GM19463 (cell line): ENCODE measurements around the gene GFOD1.
"Not testable (repeated sequence)": the region's sequence is repeated elsewhere in the genome, so short reads cannot be mapped to it uniquely, and the experiment has no call there.

Experiments
- ATAC-seq: cut with Tn5 transposase; IDR thresholded peaks from one replicate; pipeline ENCODE4 v1.9.1; 2021; ENCODE audit warnings: mild to moderate bottlenecking, moderate library complexity; ENCODE audit not compliant: unreplicated experiment

Gene GFOD1

GRCh38 chr6:13445744-13446115, 41.7 kb downstream of the GFOD1 start:
- ATAC-seq, result no peak

DNA sequence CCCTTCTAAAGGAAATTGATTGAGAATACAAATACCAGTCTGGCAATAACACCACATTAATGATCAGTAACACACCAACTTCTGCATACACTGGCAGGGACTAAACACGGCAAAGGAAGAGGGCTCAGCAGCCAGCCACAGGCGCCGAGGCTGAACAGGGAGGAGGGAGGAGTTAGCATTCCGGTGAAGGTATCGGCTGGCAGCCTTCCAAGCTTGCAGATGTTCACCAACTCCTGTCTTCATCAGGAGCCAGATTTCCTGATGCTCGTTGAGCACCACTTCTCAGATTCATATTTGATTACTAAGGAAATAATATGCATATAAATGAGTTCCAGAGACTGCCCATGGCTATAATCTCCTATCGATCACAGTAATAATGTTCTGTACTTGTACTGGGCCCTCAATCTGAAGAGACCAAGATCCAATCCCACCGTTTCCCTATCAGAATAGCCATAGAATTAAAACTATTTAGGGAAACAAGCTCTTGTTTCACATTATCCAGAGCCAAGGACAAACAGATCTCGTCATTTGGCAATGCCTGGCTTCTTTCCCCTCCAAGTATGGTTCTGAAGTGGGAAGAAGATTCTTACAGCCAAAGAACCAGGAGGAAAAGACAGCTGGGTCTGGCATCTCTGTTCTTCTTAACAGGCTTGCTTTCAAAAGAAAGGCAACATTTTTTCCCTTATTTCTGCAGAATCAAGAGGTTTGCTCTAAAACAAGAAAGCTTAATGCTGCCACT, 42.2 kb downstream of the GFOD1 start:
- ATAC-seq, result peak; percentile 56

- ATAC-seq, result no peak
These were observed 42.8 kb downstream of the GFOD1 start for GRCh38 chr6:13444604-13445003.

DNA sequence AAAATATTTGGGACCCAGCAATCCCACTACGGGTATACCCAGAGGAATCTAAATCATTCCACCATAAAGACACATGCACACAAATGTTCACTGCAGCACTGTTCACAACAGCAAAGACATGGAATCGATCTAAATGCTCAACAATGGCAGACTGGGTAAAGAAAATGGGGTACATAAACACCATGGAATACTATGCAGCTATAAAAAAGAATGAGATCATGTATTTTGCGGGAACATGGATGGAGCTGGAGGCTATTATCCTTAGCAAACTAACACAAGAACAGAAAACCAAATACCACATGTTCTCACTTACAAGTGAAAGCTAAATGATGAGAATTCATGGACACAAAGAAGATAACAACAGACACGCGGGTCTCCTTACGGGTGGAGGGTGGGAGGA, 43.4 kb downstream of the GFOD1 start:
- not testable (repeated sequence) for ATAC-seq

DNA sequence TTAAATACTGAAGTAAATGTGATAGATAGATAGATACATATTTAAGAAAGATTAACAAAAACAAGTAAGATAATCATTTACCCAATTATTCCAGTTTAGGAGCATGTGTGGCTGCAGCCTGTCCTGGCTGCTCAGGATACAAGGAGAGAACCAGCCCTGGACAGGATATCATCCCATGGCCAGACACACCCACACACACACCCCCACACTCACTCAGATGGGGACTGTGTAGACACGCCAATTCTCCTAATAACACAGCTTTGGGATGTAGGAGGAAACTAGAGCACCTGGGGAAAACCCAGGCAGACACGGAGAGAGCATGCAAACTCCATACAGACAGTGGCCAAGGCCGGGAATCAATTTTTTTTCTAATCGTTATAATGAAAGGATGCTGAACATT, 45.6 kb downstream of the GFOD1 start:
- ATAC-seq, result no peak

DNA sequence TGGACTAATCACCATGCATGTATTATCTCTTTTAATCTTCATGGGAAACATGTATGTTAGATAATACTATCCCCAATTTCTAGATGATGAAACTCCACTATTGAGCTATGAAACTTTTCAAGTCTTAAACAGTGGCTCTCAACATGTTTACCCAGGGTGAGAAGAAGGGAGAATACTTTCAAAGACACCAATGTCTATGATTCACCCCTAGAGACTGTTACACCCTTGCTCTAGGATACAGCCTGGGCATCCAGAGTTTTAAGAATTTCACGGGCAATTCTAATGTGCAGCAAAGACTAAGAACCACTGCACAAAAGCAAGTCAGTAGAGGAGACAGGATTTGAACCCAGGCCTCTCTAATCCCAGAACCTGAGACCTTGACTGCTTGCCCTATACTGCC, 47.8 kb downstream of the GFOD1 start:
- no peak for ATAC-seq

GRCh38 chr6:13438126-13438525, 49.3 kb downstream of the GFOD1 start:
- no peak for ATAC-seq

DNA sequence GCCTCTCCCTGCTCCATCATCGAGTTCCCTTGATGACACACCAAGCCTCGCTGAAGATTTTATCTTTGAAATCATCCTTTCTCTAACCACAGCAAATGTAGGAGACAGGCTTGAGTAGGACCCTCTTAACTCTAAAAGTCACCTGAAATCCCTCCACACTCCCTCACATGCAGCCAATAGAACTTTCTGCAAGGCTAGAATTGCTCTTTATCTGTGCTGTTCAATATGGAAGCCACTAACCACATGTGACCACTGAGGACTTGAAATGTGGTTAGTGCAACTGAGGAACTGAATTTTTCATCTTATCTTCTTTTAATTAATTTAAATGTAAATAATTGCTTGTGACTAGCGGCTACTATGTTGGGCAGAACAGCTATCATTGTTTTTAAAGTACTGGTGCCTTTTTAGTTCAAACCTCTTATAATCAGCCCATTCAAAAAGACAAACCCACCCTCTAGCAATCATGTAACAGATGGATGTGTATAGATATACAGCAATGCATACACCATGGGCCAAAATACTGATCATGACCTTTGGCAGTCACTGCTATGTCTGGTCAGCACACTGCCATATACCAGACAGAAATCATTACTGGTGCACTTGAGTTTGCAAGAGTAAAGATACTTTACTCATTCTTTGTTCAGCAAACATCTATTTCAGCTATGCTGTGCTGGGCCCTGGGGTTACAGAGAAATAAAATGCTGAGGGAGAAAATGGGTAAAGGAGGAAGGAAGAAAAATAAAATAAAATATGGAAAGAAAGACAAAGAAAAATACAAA, 50.0 kb downstream of the GFOD1 start:
- ATAC-seq, result no peak

DNA sequence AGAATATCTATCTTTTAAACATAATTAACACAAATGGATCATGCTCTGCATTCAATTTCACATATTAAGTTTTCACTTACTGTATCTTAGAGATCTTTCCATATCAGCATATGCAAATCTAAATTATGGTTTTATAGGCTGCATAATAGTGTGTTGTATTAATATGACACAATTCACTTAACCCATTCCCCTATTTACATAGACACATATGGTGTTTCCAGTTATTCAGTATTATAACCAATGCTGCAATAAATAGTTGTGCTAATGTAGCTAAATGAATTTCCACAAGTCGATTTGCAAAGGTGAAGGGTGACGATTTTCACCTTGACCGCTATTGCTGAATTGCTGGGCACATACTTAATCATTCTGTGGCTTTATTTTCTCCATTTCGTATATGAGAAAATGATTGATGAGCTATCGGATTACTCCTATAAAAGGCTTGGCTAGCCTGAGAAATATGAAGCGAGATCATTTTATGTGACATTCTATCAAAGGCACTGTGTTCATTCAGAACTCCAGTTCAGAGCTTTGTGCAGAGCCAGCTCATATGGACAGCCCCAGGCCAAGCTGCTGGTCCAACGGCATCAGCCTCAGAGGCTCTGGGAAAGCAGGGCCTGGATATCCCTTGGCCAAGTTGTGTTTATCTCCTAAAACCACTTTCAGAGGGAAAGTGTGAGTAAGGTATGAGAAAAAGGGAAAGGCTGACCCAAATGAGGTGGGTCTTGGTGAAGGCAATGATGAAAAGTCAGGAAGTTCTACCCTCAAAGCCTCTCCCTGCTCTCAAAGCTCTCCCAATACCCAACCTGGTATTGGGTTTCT, 50.8 kb downstream of the GFOD1 start:
- ATAC-seq, result no peak

GRCh38 chr6:13435477-13436246, 51.7 kb downstream of the GFOD1 start:
- ATAC-seq, result no peak

DNA sequence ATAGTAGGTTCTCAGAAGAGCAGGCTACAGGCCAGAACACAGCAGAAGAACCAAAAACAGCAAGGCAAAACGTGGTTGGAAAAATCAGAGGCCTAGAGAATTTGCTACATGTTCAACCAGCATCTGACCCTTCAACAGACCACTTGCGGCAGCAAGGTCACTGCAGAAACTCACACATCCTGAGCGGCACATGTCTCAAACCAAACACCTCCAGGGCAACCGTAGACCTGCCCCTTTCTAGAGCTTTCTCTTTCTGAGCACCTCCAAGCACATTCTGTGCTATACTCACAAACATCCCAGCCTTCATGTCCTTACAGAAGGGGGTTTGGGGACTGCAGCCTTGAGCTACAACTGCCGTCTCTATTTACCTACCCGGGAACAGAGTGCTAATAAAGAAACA, 52.6 kb downstream of the GFOD1 start:
- ATAC-seq, result no peak

DNA sequence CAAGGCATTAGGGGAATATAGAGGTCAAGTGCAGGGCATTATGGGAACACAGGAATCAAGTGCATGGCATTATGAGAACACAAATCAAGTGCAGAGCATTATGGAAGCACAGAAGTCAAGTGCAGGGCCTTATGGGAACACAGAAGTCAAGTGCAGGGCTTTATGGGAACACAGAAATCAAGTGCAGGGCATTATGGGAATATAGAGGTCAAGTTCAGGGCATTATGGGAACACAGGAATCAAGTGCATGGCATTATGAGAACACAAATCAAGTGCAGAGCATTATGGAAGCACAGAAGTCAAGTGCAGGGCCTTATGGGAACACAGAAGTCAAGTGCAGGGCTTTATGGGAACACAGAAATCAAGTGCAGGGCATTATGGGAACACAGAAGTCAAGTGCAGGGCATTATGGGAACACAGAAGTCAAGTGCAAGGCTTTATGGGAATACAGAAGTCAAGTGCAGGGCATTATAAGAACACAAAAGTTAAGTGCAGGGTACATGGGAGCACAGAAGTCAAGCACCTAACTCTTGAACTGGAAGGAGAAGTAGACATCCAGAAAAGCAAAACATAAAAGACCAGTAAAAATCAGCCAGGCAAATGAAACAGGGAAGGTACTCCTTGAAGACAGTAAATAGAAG, 53.1 kb downstream of the GFOD1 start:
- not testable (repeated sequence) for ATAC-seq

DNA sequence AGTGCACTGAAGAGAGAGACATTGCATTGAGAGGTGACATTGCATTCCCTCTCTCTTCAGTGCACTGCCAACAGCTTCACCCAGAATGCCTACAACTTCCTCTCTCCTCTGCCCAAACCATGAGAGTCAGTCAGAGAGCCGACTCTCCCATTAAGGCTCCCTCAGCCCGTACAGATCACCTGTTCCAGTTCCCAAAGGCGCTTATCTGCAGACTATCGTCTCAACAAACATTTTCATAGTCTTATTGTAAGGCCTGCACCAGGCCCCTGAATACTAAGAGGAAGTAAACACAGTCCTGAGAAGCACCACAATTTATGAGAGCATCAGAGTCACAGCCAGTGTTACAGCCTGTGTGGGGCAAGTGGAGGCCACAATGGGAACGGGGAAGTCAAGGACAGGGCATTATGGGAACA, 53.7 kb downstream of the GFOD1 start:
- ATAC-seq, result no peak

DNA sequence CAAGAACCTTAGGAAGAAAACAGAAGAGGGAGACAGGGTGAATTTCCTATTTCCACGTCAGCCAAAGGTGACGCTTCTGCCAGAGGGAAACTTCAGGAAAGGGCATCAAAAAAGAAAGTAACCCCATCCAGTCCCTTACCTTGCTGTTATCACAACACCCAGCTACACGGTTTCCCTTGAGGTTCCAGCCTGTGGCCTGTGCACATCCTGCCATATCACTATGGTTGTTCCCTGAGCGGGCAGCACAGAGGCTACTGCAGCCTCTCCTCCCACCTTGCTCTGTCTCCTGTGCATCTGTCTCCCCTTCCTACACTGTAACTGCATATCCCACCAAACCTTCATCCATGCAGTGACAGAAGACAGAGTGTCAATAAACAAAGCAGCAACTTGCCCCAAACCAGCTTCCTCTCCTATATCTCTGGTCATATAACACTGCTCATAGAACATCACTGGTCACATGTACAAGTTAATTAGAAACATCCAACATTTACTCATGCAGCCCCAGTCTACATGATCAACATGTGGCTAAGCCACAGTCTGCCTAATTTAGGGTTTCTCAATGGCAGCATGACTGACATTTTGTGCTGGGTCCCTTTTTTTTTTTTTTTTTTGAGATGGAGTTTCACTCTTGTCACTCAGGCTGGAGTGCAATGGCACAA, 54.7 kb downstream of the GFOD1 start:
- no peak for ATAC-seq

- no peak for ATAC-seq
These were observed 55.4 kb downstream of the GFOD1 start for GRCh38 chr6:13431861-13432465.

GRCh38 chr6:13431059-13431656, 56.2 kb downstream of the GFOD1 start:
- ATAC-seq, result no peak

GRCh38 chr6:13429406-13429753, 58.0 kb downstream of the GFOD1 start:
- no peak for ATAC-seq

DNA sequence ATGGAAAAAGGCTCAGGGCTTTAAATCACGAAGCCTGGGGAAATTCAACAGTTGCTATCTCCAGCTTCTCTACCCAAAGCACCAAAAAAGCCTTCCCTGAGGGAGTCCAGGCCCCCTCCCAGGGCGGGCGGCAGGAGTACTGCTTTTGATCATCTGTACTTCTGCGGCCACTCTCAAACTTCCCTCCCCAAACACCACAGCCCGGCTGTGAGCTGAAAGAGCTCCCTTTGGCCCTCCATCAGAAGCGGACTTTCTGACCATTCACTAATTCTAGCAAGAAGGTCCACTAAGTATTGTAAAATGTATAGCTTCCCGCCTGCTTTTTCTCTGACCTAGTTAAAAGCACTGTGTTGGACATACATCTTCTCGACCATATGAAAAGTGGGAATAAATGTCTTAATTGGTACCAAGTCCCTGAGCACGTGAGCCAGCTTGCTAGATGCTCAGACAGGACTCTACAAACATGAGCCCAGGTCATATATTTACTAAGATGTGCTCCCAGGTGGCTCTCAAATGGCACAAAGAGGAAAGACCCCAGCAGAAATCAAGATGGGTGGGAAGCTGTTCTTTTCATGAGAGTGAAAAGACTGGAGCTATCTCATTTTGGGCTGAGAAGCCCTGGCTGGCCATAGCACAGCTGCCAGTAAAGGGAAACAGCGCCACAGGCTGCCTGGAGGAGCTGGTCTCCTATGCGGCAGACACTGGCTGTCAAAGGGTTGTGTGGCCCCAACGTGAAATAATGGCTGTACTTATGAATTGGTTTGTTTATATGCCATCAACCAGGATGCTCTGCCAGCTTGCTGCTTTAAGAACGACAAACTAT, 58.6 kb downstream of the GFOD1 start:
- peak; percentile 22 for ATAC-seq
